OCI-LY3 (cell line): ENCODE data around the gene FBXW9.

Experiments
- CTCF ChIP-seq: fragments of 200-600, 300-600 bp; sonication (generic); IDR thresholded peaks from 2 replicates; pipeline ENCODE4 v1.5.1; 2014; ENCODE audit warnings: antibody characterized with exemption, low read length, low read depth
- EZH2phosphoT487 ChIP-seq: fragments of 200-600 bp; shearing (Covaris generic); IDR thresholded peaks from 2 replicates; pipeline ENCODE4 v1.6.1; 2018; ENCODE audit warnings: antibody characterized with exemption, mixed run types, low read depth

GRCh38 chr19:12715929-12716328 is 19.5 kb upstream of the FBXW9 start:
- no peak for TF ChIP-seq CTCF
- TF ChIP-seq EZH2phosphoT487 = no peak
